Panc1 (cell line): Measurements from ENCODE around the gene CTNND2. TPM values are rescaled to one million over a fixed set of nuclear protein-coding genes. Genes with fewer than 3 reads are reported as not detected.

Experiments used
- ATAC-seq: fragments of 200-7000 bp; cut with Tn5 transposase; 2 replicates; pipeline ENCODE4 v1.9.1; 2020; ENCODE audit warnings: mild to moderate bottlenecking, moderate library complexity
- BruUV-seq: library from RNA; stranded (reverse); fragments of 400-500 nt; replicated peaks from 2 replicates; lab custom pipeline; 2021; lab: Mats Ljungman, UMichigan
- CTCF ChIA-PET: fragments of 300-600 bp; sonication (Branson Sonifier 250); formaldehyde crosslinking; loops from one replicate; lab custom pipeline; 2022; ENCODE audit warnings: antibody characterized with exemption; lab: Charles Lee
- POLR2A ChIA-PET: fragments of 300-600 bp; sonication (Branson Sonifier 250); formaldehyde crosslinking; loops from one replicate; lab custom pipeline; 2022; ENCODE audit warnings: antibody characterized with exemption; lab: Charles Lee
- DNase-seq: peaks from one replicate; pipeline ENCODE4 v3.0.0-alpha.2; 2010; ENCODE audit warnings: low read depth, low spot score
- H3K27ac ChIP-seq: 2 replicates; pipeline ENCODE4 v1.5.1; 2011; ENCODE audit warnings: mild to moderate bottlenecking, low read length, inconsistent platforms
- H3K27me3 ChIP-seq: fragments of 200-500 bp; sonication (Bioruptor generic); 2 replicates; pipeline ENCODE4 v1.6.0; 2014; ENCODE audit warnings: low read length, inconsistent platforms; ENCODE audit not compliant: control insufficient read depth, insufficient read depth
- H3K36me3 ChIP-seq: fragments of 200-500 bp; sonication (Bioruptor generic); 2 replicates; pipeline ENCODE4 v1.5.1; 2014; ENCODE audit warnings: inconsistent platforms, mild to moderate bottlenecking, low read length, moderate library complexity; ENCODE audit not compliant: control insufficient read depth, insufficient read depth
- H3K4me1 ChIP-seq: 2 replicates; pipeline ENCODE4 v1.5.1; 2011; ENCODE audit warnings: inconsistent platforms, mild to moderate bottlenecking, low read length, moderate library complexity; ENCODE audit not compliant: control insufficient read depth, insufficient read depth
- H3K4me3 ChIP-seq, 2 experiments: 2 replicates each; pipeline ENCODE4 v1.5.1; 2011 to 2012; ENCODE audit warnings: low read depth in 2 of 2, low read length in 2 of 2, mild to moderate bottlenecking in 2 of 2, inconsistent platforms in 1 of 2, moderate library complexity in 1 of 2
- H3K9me3 ChIP-seq: fragments of 200-500 bp; sonication (Bioruptor generic); 2 replicates; pipeline ENCODE4 v1.5.1; 2014; ENCODE audit warnings: low read depth, mild to moderate bottlenecking, inconsistent platforms, low read length, moderate library complexity; ENCODE audit not compliant: control insufficient read depth, insufficient read depth
- CTCF ChIP-seq: fragments of 450-650 bp; IDR thresholded peaks from 2 replicates; pipeline ENCODE4 v1.5.1; 2017; ENCODE audit warnings: mild to moderate bottlenecking
- POLR2AphosphoS5 ChIP-seq: IDR thresholded peaks from 2 replicates; pipeline ENCODE4 v1.6.1; 2012; ENCODE audit warnings: mild to moderate bottlenecking, low read depth, low read length, moderate library complexity
- REST ChIP-seq, 2 experiments: IDR thresholded peaks; 2 replicates each; pipeline ENCODE4 v1.6.1; 2011 to 2012; ENCODE audit warnings: low read depth in 2 of 2, control low read depth in 1 of 2, low read length in 1 of 2, mild to moderate bottlenecking in 1 of 2, moderate library complexity in 1 of 2; ENCODE audit not compliant: insufficient read depth in 1 of 2
- SIN3A ChIP-seq: IDR thresholded peaks from 2 replicates; pipeline ENCODE4 v1.6.1; 2012; ENCODE audit warnings: low read depth, mild to moderate bottlenecking, low read length, moderate library complexity, borderline replicate concordance; ENCODE audit not compliant: insufficient read depth
- TCF7L2 ChIP-seq: IDR thresholded peaks from 2 replicates; pipeline ENCODE4 v1.6.1; 2011; ENCODE audit warnings: mild to moderate bottlenecking, low read depth, low read length, inconsistent platforms
- in situ Hi-C: cut with HindIII; loops from 2 replicates; pipeline ENCODE4 v1.10.0; 2016; ENCODE audit warnings: low sequenced_read_pairs, low pct_unique_long_range_greater_than_20kb
- intact Hi-C: fragments of 100-400 bp; cut with micrococcal nuclease; formaldehyde crosslinking; loops from one replicate; pipeline ENCODE4 v1.10.0; 2022; ENCODE audit not compliant: unreplicated experiment
- total RNA-seq: library from RNA; stranded (reverse); gene quantifications from one replicate; pipeline ENCODE4 v1.2.1, GENCODE V29; 2021; ENCODE audit not compliant: unreplicated experiment

The CTNND2 gene
- total RNA-seq, 1 experiment from 2014 or later: 1.0 TPM

GRCh38 chr5:11790201-11790600 is 114.0 kb downstream of the CTNND2 start:
- CTCF ChIA-PET: no interaction called here
- BruUV-seq: no TSS peak
- DNase-seq: no peak
- POLR2A ChIA-PET: no interaction called here
- no peak overlapping the region for H3K27ac ChIP-seq
- intact Hi-C loops: no loop called here
- ATAC-seq: no peak
- H3K9me3 ChIP-seq: no peaks in the 10 kb centered on the region
- no peaks in the 10 kb centered on the region for H3K27me3 ChIP-seq
- H3K36me3 ChIP-seq: no peaks in the 10 kb centered on the region
- TF ChIP-seq TCF7L2 (no peak), POLR2AphosphoS5 (no peak), SIN3A (no peak), REST (IDR thresholded peaks at IDR 0.05; ENCODE audit: insufficient read depth in 1 of 2, low read depth in 2 of 2, low read length in 1 of 2) (no peak), CTCF (no peak)
- H3K4me1 ChIP-seq: no peaks in the 10 kb centered on the region
- in situ Hi-C loops: no loop called here
- H3K4me3 ChIP-seq: no peak overlapping the region

DNA sequence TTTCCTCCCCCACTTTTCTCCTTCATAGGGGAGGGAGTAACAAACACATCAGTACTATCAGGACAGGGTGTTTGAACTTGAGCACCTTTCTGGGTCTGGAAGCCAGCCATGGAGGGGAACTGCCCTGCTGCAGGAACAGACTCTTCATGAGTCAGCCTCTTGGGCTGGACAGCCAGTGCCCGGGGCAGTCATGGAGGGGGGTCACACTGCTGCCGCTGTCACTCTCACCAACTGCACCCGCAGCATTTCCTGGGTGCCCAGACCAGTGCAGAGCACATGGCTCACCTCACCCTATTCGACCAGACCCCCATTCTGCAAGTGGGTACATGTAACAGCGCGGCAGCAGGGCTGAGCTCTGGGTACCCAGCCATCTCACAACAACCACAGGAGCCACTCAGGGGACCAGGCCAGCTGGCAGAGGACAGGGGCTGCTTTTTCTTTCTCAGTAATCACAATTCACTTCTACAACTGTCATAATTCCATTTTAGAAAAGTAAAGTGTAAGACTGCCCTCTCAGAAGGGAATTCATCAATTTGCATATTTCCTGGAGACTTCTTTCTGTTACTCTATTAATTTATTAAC is 118.4 kb downstream of the CTNND2 start:
- Histone ChIP-seq H3K27ac (no peak overlapping the region), H3K4me3 (no peak overlapping the region), H3K9me3 (no peaks in the 10 kb centered on the region), H3K4me1 (no peaks in the 10 kb centered on the region), H3K27me3 (no peaks in the 10 kb centered on the region), H3K36me3 (no peaks in the 10 kb centered on the region)
- CTCF ChIA-PET: no interaction called here
- POLR2A ChIA-PET: no interaction called here
- BruUV-seq: no TSS peak
- intact Hi-C loops (no loop called here), in situ Hi-C loops (no loop called here)
- no peak for DNase-seq
- no peak for ATAC-seq
- TF ChIP-seq REST (IDR thresholded peaks at IDR 0.05; ENCODE audit: insufficient read depth in 1 of 2, low read depth in 2 of 2, low read length in 1 of 2) (no peak), SIN3A (no peak), CTCF (no peak), POLR2AphosphoS5 (no peak), TCF7L2 (no peak)
